Heart right ventricle (tissue), 16 donors: ENCODE results near the gene PRR5L. TPM values are rescaled to one million over a fixed set of nuclear protein-coding genes. Genes with fewer than 3 reads are reported as not detected.

ENCODE experiments used
- ATAC-seq, 8 donors: fragments of 200-7000 bp; cut with Tn5 transposase; one replicate each; pipeline ENCODE4 v1.9.1; 2020; ENCODE audit warnings: mild to moderate bottlenecking in 8 of 8, moderate library complexity in 8 of 8, moderate number of reproducible peaks in 1 of 8
- DNase-seq, 2 donors: peaks; one replicate each; pipeline ENCODE4 v3.0.0-alpha.2; 2020
- H3K27ac ChIP-seq, 10 donors: fragments of 200-600 bp; sonication (generic) in 2 of 10; one replicate each; pipeline versions ENCODE4 v1.5.0 to v1.8.0; 2020 to 2022; ENCODE audit warnings: mild to moderate bottlenecking in 3 of 10
- H3K27me3 ChIP-seq, 7 donors: fragments of 200-600 bp; one replicate each; pipeline ENCODE4 v1.8.0; 2021 to 2022; ENCODE audit warnings: mild to moderate bottlenecking in 2 of 7
- H3K36me3 ChIP-seq, 9 donors: fragments of 200-600 bp; sonication (generic) in 1 of 9; one replicate each; pipeline versions ENCODE4 v1.5.0 to v1.8.0; 2020 to 2022; ENCODE audit warnings: mild to moderate bottlenecking in 2 of 9
- H3K4me1 ChIP-seq, 9 donors: fragments of 200-600 bp; sonication (generic) in 1 of 9; one replicate each; pipeline versions ENCODE4 v1.5.0 to v1.8.0; 2020 to 2022; ENCODE audit warnings: mild to moderate bottlenecking in 4 of 9
- H3K4me3 ChIP-seq, 10 donors: fragments of 200-600 bp; sonication (generic) in 2 of 10; one replicate each; pipeline versions ENCODE4 v1.5.0 to v1.8.0; 2020 to 2022; ENCODE audit warnings: mild to moderate bottlenecking in 7 of 10, moderate library complexity in 2 of 10
- H3K9me3 ChIP-seq, 11 donors: fragments of 200-600 bp in 10 of 11; sonication (generic) in 2 of 11; one replicate each; pipeline versions ENCODE4 v1.5.0 to v1.8.0; 2013 to 2022; ENCODE audit warnings: mild to moderate bottlenecking in 2 of 11, control low read depth in 1 of 11, moderate library complexity in 1 of 11
- WGBS, 2 donors: extraction: QIAGEN DNeasy Blood & Tissue Kit; methylation state at CpG; one replicate each; pipeline ENCODE4 v1.1.7; 2013; ENCODE audit warnings: inconsistent platforms in 1 of 2; 5-methylcytosine and 5-hydroxymethylcytosine counted together
- intact Hi-C, 10 donors: fragments of 100-400 bp; cut with DNase I; formaldehyde crosslinking; loops; one replicate each; pipeline versions ENCODE4 v1.11.1 to v1.14.2; 2022
- polyA plus RNA-seq, 2 donors: library from polyadenylated mRNA; stranded (reverse); fragments of 200-250 nt; gene quantifications; one replicate each; pipeline ENCODE4 v1.2.3, GENCODE V29; 2013
- total RNA-seq, 10 donors: library from RNA; stranded (reverse); fragmentation: NEBNext Ultra II Directional in 3 of 10; extraction: Animal tissue kit (Norgen Biotek cat#: 25700) in 3 of 10; gene quantifications; one replicate each; pipeline versions ENCODE4 v1.2.1 to v1.2.4, GENCODE V29; 2021 to 2023
- TF ChIP-seq, protein P1 (sequence below), 9 donors: fragments of 200-600 bp; sonication (generic) in 2 of 9; IDR thresholded peaks; one replicate each; pipeline versions ENCODE4 v1.5.0 to v1.8.0; 2021 to 2022; ENCODE audit warnings: antibody characterized with exemption in 9 of 9, mild to moderate bottlenecking in 5 of 9, moderate library complexity in 1 of 9
- donor health status: Arrhythmogenic right ventricular cardiomyopathy.
- donor health status: ischemic (EF 13 %, LVEDD 7.1; RV severe dilation, severe dysfunction).
- donor health status: healthy with polysubstance abuse.
- donor health status: DM: no; HTN: yes; CAD: no.
- donor health status: DM: no; HTN: no; CAD: no.
- donor health status: ischemic (EF 25% LVEDD 6.9; RV normal size, moderate dysfunction).
- donor health status: ischemic (EF 25% LVEDD 5.7; RV mildly dilated, moderate dysfunction).
- donor health status: healthy.
- donor health status: DM: yes; HTN: yes; CAD: no.
- donor health status: Ischemic cardiomyopathy.
- donor health status: ischemic (EF 35%, LVEDD 5.7; RV mildly dilated, moderate dysfunction).
- donor health status: nonischemic (EF 11% LVEDD 7.7; RV severe dilation, severe dysfunction).
- donor health status: DM: yes; HTN: yes; CAD: no.
- donor health status: PGD.
- donor health status: ischemic (EF 29% LVEDD 5.4; RV normal size, mild dysfunction).
- donor health status: nonischemic (EF 23%, LVEDD 6.1; RV moderate dilation, normal function).

PRR5L gene
- total and polyA plus RNA-seq, 12 donors: 0.80 to 10.7 (median 2.4) TPM

DNA sequence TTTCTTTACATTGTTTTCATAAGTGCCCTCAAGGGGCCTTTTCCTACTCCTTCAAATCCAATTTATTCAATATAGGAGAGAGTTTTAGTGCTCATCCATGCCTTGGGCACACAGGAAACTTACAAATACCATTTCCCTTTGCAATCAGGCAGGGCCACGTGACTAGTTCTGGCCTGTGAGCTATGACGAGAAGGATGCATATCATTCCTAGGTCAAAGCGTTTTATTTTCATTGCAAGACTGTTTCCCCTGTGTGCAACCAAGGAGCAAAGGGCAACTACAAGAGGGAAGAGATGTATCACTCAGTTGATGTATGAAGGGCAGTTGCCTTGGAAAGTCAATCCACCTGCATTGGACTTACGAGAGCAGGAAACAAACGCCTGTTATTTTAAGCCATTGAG, 215.9 kb downstream of the PRR5L start:
- Histone ChIP-seq H3K36me3 (no peaks in the 10 kb centered on the region), H3K4me3 (no peak overlapping the region), H3K27me3 (no peaks in the 10 kb centered on the region), H3K9me3 (peaks cover 0 to 22% (median 6%) of the 10 kb centered on the region in 11 donors), H3K4me1 (peaks cover 0 to 24% (median 14%) of the 10 kb centered on the region in 9 donors), H3K27ac (no peak overlapping the region)
- TF ChIP-seq, protein P1, sequence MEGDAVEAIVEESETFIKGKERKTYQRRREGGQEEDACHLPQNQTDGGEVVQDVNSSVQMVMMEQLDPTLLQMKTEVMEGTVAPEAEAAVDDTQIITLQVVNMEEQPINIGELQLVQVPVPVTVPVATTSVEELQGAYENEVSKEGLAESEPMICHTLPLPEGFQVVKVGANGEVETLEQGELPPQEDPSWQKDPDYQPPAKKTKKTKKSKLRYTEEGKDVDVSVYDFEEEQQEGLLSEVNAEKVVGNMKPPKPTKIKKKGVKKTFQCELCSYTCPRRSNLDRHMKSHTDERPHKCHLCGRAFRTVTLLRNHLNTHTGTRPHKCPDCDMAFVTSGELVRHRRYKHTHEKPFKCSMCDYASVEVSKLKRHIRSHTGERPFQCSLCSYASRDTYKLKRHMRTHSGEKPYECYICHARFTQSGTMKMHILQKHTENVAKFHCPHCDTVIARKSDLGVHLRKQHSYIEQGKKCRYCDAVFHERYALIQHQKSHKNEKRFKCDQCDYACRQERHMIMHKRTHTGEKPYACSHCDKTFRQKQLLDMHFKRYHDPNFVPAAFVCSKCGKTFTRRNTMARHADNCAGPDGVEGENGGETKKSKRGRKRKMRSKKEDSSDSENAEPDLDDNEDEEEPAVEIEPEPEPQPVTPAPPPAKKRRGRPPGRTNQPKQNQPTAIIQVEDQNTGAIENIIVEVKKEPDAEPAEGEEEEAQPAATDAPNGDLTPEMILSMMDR (IDR thresholded peaks at IDR 0.05): no peak
- 65 to 75% methylated on average over 5 of the region's 5 CpGs for whole genome bisulfite sequencing, 2 donors
- intact Hi-C loops: no loop called here
- ATAC-seq (no peak), DNase-seq (no peak)

DNA sequence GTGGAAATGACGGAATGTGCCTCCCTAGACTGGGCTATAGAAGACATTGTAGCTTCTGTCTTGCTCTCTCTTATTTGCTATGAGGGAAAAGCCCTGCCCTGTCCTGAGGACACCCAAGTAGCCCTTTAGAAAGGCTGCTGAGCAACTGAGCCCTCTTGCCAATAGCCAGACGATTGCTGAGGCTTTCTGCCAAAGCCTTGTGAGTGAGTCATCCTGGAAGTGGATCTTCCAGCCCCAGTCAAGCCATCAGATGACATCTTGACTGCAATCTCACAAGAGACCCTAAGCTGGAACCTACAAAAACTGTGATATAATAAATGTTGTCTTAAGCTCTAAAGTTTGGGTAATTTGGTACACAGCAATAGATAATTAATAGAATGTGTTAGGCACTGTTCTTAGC, 217.9 kb downstream of the PRR5L start:
- no peak overlapping the region for H3K27ac ChIP-seq
- no peaks in the 10 kb centered on the region for H3K27me3 ChIP-seq
- TF ChIP-seq, protein P1 (IDR thresholded peaks at IDR 0.05): no peak
- intact Hi-C loops: no loop called here
- H3K4me3 ChIP-seq: no peak overlapping the region
- 53 to 61% methylated on average over 2 of the region's 2 CpGs for WGBS, 2 donors
- no peak for ATAC-seq
- peaks cover 0 to 11% (median 5%) of the 10 kb centered on the region in 9 donors for H3K4me1 ChIP-seq
- H3K36me3 ChIP-seq: no peaks in the 10 kb centered on the region
- DNase-seq: no peak
- peaks cover 0 to 22% (median 6%) of the 10 kb centered on the region in 11 donors for H3K9me3 ChIP-seq

Other genes starting within 250 kb of the PRR5L start
- 10 to 100 TPM; 55.0 to 69.4 (median 57.5) TPM for gene COMMD9, start 6.9 kb upstream of the PRR5L start, total RNA-seq
- 10 to 100 TPM; 22.3 to 39.9 TPM for gene COMMD9, start 6.9 kb upstream of the PRR5L start, polyA plus RNA-seq
- gene TRAF6, start 214.0 kb downstream of the PRR5L start, total RNA-seq: 10 to 100 TPM; 11.5 to 18.2 (median 13.4) TPM
- gene TRAF6, start 214.0 kb downstream of the PRR5L start, polyA plus RNA-seq: 1 to 10 TPM; 3.0 to 3.7 TPM